ENCODE results near the gene SETD2.
A peak's percentile ranks its signal among the peaks of the same experiment; 100 is the strongest.

DNA sequence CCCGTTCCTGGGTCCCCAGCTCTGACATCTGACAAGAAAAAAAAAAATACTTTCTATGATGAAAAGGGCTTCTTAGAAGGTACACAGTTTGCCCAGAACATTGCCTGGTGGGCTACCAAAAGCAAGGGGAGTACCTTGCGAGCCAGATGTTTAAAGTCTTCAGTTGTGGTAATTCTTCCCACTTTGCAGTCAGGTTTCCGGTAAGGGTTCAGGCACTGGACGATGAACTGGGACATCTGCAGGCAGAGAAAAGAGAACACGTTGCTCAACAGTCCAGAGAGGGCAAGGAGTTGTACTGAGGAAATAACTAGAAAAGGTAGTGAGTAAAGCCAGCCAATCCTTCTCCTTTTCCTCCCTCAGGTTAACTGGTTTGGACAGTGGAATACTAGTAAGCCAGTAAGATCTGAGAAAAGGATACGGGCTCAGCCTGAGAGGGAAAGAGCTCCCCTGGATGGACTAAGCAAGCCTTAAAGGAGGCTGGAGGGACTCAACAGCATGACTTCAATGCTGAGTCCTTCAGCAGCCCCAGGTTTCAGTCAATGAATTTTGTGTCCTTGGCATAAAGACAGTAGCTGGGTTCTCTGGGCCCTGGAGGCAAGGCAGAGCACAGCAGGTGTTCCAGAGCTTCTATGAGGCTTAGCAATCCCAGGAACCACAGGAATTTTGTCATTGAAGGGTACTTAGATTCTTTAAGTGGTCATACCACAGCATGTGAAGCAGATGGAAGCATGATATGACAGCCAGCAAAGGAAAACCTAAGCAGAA is 146.2 kb downstream of the SETD2 start:
- TF ChIP-seq, protein P1, sequence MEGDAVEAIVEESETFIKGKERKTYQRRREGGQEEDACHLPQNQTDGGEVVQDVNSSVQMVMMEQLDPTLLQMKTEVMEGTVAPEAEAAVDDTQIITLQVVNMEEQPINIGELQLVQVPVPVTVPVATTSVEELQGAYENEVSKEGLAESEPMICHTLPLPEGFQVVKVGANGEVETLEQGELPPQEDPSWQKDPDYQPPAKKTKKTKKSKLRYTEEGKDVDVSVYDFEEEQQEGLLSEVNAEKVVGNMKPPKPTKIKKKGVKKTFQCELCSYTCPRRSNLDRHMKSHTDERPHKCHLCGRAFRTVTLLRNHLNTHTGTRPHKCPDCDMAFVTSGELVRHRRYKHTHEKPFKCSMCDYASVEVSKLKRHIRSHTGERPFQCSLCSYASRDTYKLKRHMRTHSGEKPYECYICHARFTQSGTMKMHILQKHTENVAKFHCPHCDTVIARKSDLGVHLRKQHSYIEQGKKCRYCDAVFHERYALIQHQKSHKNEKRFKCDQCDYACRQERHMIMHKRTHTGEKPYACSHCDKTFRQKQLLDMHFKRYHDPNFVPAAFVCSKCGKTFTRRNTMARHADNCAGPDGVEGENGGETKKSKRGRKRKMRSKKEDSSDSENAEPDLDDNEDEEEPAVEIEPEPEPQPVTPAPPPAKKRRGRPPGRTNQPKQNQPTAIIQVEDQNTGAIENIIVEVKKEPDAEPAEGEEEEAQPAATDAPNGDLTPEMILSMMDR (IDR thresholded peaks at IDR 0.05; ENCODE audit: insufficient read depth, low read length) = no peak
- TF ChIP-seq POLR2AphosphoS5 (IDR thresholded peaks at IDR 0.05; ENCODE audit: low read depth) (0 out of 2 replicates have a peak, but pooled peaks have one; percentile 20), GABPA (IDR thresholded peaks at IDR 0.05; ENCODE audit: low read depth) (no peak), SPI1 (IDR thresholded peaks at IDR 0.05; ENCODE audit: borderline replicate concordance, low read depth) (no peak)
- TF ChIP-seq, protein P2, sequence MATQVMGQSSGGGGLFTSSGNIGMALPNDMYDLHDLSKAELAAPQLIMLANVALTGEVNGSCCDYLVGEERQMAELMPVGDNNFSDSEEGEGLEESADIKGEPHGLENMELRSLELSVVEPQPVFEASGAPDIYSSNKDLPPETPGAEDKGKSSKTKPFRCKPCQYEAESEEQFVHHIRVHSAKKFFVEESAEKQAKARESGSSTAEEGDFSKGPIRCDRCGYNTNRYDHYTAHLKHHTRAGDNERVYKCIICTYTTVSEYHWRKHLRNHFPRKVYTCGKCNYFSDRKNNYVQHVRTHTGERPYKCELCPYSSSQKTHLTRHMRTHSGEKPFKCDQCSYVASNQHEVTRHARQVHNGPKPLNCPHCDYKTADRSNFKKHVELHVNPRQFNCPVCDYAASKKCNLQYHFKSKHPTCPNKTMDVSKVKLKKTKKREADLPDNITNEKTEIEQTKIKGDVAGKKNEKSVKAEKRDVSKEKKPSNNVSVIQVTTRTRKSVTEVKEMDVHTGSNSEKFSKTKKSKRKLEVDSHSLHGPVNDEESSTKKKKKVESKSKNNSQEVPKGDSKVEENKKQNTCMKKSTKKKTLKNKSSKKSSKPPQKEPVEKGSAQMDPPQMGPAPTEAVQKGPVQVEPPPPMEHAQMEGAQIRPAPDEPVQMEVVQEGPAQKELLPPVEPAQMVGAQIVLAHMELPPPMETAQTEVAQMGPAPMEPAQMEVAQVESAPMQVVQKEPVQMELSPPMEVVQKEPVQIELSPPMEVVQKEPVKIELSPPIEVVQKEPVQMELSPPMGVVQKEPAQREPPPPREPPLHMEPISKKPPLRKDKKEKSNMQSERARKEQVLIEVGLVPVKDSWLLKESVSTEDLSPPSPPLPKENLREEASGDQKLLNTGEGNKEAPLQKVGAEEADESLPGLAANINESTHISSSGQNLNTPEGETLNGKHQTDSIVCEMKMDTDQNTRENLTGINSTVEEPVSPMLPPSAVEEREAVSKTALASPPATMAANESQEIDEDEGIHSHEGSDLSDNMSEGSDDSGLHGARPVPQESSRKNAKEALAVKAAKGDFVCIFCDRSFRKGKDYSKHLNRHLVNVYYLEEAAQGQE (IDR thresholded peaks at IDR 0.05; ENCODE audit: insufficient replicate concordance, low read depth) = no peak

Measured in HL-60 (cell line).